IPS DF 6.9 (cell line): ENCODE measurements around the gene BCL11B.

Experiments
- DNase-seq: peaks from one replicate; pipeline ENCODE4 v3.0.0-alpha.2; 2013; ENCODE audit warnings: low read depth, low spot score
- H3K27ac ChIP-seq: one replicate; pipeline ENCODE4 v1.5.1; 2013; ENCODE audit warnings: low read length, control low read depth
- H3K27me3 ChIP-seq: 2 replicates; pipeline ENCODE4 v1.6.1; 2013; ENCODE audit warnings: mild to moderate bottlenecking, low read length; ENCODE audit not compliant: control insufficient read depth, insufficient read depth
- H3K36me3 ChIP-seq: 2 replicates; pipeline ENCODE4 v1.6.1; 2013; ENCODE audit warnings: low read length; ENCODE audit not compliant: control insufficient read depth, insufficient read depth
- H3K4me1 ChIP-seq: 2 replicates; pipeline ENCODE4 v1.6.1; 2013; ENCODE audit warnings: low read length; ENCODE audit not compliant: control insufficient read depth, insufficient read depth
- H3K4me3 ChIP-seq: 2 replicates; pipeline ENCODE4 v1.5.1; 2013; ENCODE audit warnings: mild to moderate bottlenecking, low read length
- H3K9me3 ChIP-seq: 2 replicates; pipeline ENCODE4 v1.6.1; 2013; ENCODE audit warnings: low read length, inconsistent platforms; ENCODE audit not compliant: control insufficient read depth, insufficient read depth
- WGBS: extraction: QIAGEN DNeasy Blood & Tissue Kit; methylation state at CpG from one replicate; pipeline ENCODE4 v1.1.7; 2013; ENCODE audit warnings: mixed read lengths, missing lambda C conversion rate; ENCODE audit not compliant: insufficient read length, insufficient coverage; 5-methylcytosine and 5-hydroxymethylcytosine counted together

Gene BCL11B

GRCh38 chr14:99207456-99207855 is 64.5 kb downstream of the BCL11B start:
- WGBS = no CpG with 5 or more reads among the region's 4 CpGs
- Histone ChIP-seq H3K4me3 (no peak overlapping the region), H3K27me3 (no peaks in the 10 kb centered on the region), H3K27ac (no peak overlapping the region), H3K4me1 (no peaks in the 10 kb centered on the region), H3K36me3 (no peaks in the 10 kb centered on the region; the same call in 1 of the 2 replicates), H3K9me3 (no peaks in the 10 kb centered on the region)
- DNase-seq = no peak

GRCh38 chr14:99206090-99206489 is 65.9 kb downstream of the BCL11B start:
- no peak for DNase-seq
- no peaks in the 10 kb centered on the region for H3K36me3 ChIP-seq
- no peak overlapping the region for H3K4me3 ChIP-seq
- H3K9me3 ChIP-seq = no peaks in the 10 kb centered on the region
- H3K4me1 ChIP-seq = no peaks in the 10 kb centered on the region
- WGBS = no CpG with 5 or more reads among the region's 4 CpGs
- H3K27ac ChIP-seq = no peak overlapping the region
- no peaks in the 10 kb centered on the region for H3K27me3 ChIP-seq

GRCh38 chr14:99205086-99205688 is 66.8 kb downstream of the BCL11B start:
- no peak overlapping the region for H3K27ac ChIP-seq
- no CpG with 5 or more reads among the region's 17 CpGs for WGBS

GRCh38 chr14:99203801-99204200 is 68.2 kb downstream of the BCL11B start:
- Histone ChIP-seq H3K9me3 (no peaks in the 10 kb centered on the region), H3K4me1 (no peaks in the 10 kb centered on the region), H3K27me3 (no peaks in the 10 kb centered on the region), H3K4me3 (no peak overlapping the region), H3K27ac (no peak overlapping the region), H3K36me3 (no peaks in the 10 kb centered on the region)
- no CpG with 5 or more reads among the region's 8 CpGs for WGBS
- DNase-seq = no peak

More at GRCh38 chr14:99205086-99205688, 66.8 kb downstream of the BCL11B start:
- Histone ChIP-seq H3K9me3 (no peaks in the 10 kb centered on the region), H3K4me1 (no peaks in the 10 kb centered on the region), H3K4me3 (no peak overlapping the region), H3K27me3 (no peaks in the 10 kb centered on the region), H3K36me3 (no peaks in the 10 kb centered on the region)
- no peak for DNase-seq

GRCh38 chr14:99203080-99203479 is 68.9 kb downstream of the BCL11B start:
- H3K27me3 ChIP-seq = no peaks in the 10 kb centered on the region
- no peaks in the 10 kb centered on the region for H3K36me3 ChIP-seq
- no peaks in the 10 kb centered on the region for H3K9me3 ChIP-seq
- DNase-seq = no peak
- no peaks in the 10 kb centered on the region for H3K4me1 ChIP-seq
- WGBS = no CpG with 5 or more reads among the region's 6 CpGs
- H3K27ac ChIP-seq = no peak overlapping the region
- H3K4me3 ChIP-seq = no peak overlapping the region

- Histone ChIP-seq H3K27ac (no peak overlapping the region), H3K36me3 (no peaks in the 10 kb centered on the region), H3K4me3 (no peak overlapping the region), H3K9me3 (no peaks in the 10 kb centered on the region), H3K4me1 (no peaks in the 10 kb centered on the region), H3K27me3 (no peaks in the 10 kb centered on the region)
- WGBS = no CpG with 5 or more reads among the region's 8 CpGs
- no peak for DNase-seq
Observed at GRCh38 chr14:99202516-99202915, 69.5 kb downstream of the BCL11B start.

- Histone ChIP-seq H3K27me3 (no peaks in the 10 kb centered on the region), H3K4me3 (no peak overlapping the region), H3K27ac (no peak overlapping the region), H3K36me3 (no peaks in the 10 kb centered on the region), H3K4me1 (no peaks in the 10 kb centered on the region), H3K9me3 (no peaks in the 10 kb centered on the region)
- DNase-seq = no peak
- WGBS = no CpG with 5 or more reads among the region's 10 CpGs
Observed at GRCh38 chr14:99201351-99202073, 70.5 kb downstream of the BCL11B start.

GRCh38 chr14:99200654-99201005 is 71.4 kb downstream of the BCL11B start:
- Histone ChIP-seq H3K36me3 (no peaks in the 10 kb centered on the region), H3K9me3 (no peaks in the 10 kb centered on the region), H3K4me3 (no peak overlapping the region), H3K27me3 (no peaks in the 10 kb centered on the region), H3K27ac (no peak overlapping the region), H3K4me1 (no peaks in the 10 kb centered on the region)
- no CpG with 5 or more reads among the region's 7 CpGs for WGBS
- DNase-seq = no peak

GRCh38 chr14:99199846-99200653 is 71.9 kb downstream of the BCL11B start:
- WGBS = no CpG with 5 or more reads among the region's 16 CpGs
- H3K27ac ChIP-seq = no peak overlapping the region
- no peaks in the 10 kb centered on the region for H3K36me3 ChIP-seq
- H3K27me3 ChIP-seq = no peaks in the 10 kb centered on the region
- no peaks in the 10 kb centered on the region for H3K9me3 ChIP-seq
- H3K4me1 ChIP-seq = no peaks in the 10 kb centered on the region
- DNase-seq = no peak
- H3K4me3 ChIP-seq = no peak overlapping the region

- Histone ChIP-seq H3K4me3 (no peak overlapping the region), H3K4me1 (no peaks in the 10 kb centered on the region), H3K27ac (no peak overlapping the region), H3K27me3 (no peaks in the 10 kb centered on the region), H3K36me3 (no peaks in the 10 kb centered on the region), H3K9me3 (no peaks in the 10 kb centered on the region)
- WGBS = no CpG with 5 or more reads among the region's 24 CpGs
- no peak for DNase-seq
Observed at GRCh38 chr14:99198746-99199502, 73.1 kb downstream of the BCL11B start.
